Esophagus mucosa (tissue), 1 donor: ENCODE measurements around the gene ITIH1. TPM values are rescaled to one million over a fixed set of nuclear protein-coding genes. Genes with fewer than 3 reads are reported as not detected.

Source experiments
- ATAC-seq: fragments of 200-7000 bp; cut with Tn5 transposase; one replicate; pipeline ENCODE4 v1.9.1; 2020
- total RNA-seq: library from RNA; stranded (reverse); gene quantifications from one replicate; pipeline ENCODE4 v1.2.4, GENCODE V29; 2023
- donor health status: DM: yes; HTN: yes; CAD: no.

The ITIH1 gene
- total RNA-seq, 1 donor from 2014 or later = 0.12 TPM

DNA sequence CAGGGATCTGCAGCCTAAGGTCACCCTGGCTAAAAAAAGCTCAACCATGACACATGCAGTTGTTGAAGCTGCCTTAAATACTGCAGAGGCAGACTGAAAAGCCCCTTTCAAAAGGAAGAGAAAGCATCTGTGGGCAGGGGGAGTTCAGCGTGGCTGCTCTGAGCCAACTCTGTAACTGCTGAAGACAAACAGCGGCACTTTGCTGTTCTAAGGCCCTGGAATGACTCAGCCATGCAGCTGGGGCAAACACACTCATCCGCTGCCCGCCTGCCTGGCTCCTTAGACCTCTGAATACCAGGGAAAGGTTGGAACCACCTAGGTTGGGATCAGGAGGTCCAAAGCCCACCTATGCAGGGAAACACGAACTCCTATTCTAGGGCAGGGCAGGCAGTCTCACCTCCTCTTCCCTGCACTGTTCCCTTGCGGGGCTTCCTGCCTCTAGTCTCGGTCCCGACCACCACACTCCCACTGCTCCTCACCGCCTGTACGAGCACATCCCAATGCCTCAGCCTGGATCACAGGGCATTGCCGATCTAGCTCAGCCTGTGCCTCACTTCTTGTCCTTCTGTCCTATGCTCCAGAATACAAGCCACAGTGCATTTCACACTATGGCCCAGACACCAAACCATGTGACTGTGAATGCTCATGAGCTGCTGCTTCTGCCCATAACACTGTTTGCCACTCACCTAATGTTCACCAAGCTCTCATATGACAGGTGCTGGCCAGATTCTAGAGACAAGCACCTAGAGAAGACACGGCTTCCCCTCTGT is 64.0 kb downstream of the ITIH1 start:
- ATAC-seq = no peak

Other genes with a start within 250 kb of the ITIH1 start
- 55.0 TPM for gene NT5DC2, start 243.7 kb upstream of the ITIH1 start, total RNA-seq
- gene UQCC5, start 241.0 kb upstream of the ITIH1 start, total RNA-seq = 17.6 TPM
- 41.6 TPM for gene PBRM1, start 91.7 kb upstream of the ITIH1 start, total RNA-seq
- 76.4 TPM for gene GNL3, start 91.6 kb upstream of the ITIH1 start, total RNA-seq
- gene GLT8D1, start 71.8 kb upstream of the ITIH1 start, total RNA-seq = 16.7 TPM
- gene SPCS1, start 71.5 kb upstream of the ITIH1 start, total RNA-seq = 70.6 TPM
- gene NEK4, start 6.7 kb upstream of the ITIH1 start, total RNA-seq = 14.7 TPM
- 0.12 TPM for gene ITIH3, start 17.2 kb downstream of the ITIH1 start, total RNA-seq
- 2.1 TPM for gene ITIH4, start 53.1 kb downstream of the ITIH1 start, total RNA-seq
- 0.40 TPM for gene MUSTN1, start 57.4 kb downstream of the ITIH1 start, total RNA-seq
- 6.1 TPM for gene STIMATE, start 119.9 kb downstream of the ITIH1 start, total RNA-seq